Posterior vena cava (tissue), 2 donors: ENCODE data around the gene PAQR3. TPM values are rescaled to one million over a fixed set of nuclear protein-coding genes. Genes with fewer than 3 reads are reported as not detected.
"Not testable (repeated sequence)": the region's sequence is repeated elsewhere in the genome, so short reads cannot be mapped to it uniquely, and the experiment has no call there.

Source experiments
- DNase-seq: peaks from one replicate; pipeline ENCODE4 v3.0.0-alpha.2; 2020; ENCODE audit warnings: low spot score
- intact Hi-C, 2 donors: fragments of 100-400 bp; cut with DNase I; formaldehyde crosslinking; loops; one replicate each; pipeline versions ENCODE4 v1.14.1 to v1.14.2; 2022 to 2023
- total RNA-seq, 2 donors: library from RNA; stranded (reverse); fragmentation: NEBNext Ultra II Directional; extraction: Animal tissue kit (Norgen Biotek cat#: 25700); gene quantifications; one replicate each; pipeline ENCODE4 v1.2.1, GENCODE V29; 2021
- donor health status: DM: yes; HTN: yes; CAD: no.
- donor health status: DM: yes; HTN: yes; CAD: no.

The PAQR3 gene
- total RNA-seq, 2 donors from 2014 or later: 11.5 to 13.0 TPM

- DNase-seq: no peak
- intact Hi-C loops: no loop called here
Measured at GRCh38 chr4:78937837-78938236, 1.4 kb downstream of the PAQR3 start.

- no peak for DNase-seq
- intact Hi-C loops: no loop called here
Measured at GRCh38 chr4:78936989-78937388, 2.2 kb downstream of the PAQR3 start.

- no peak for DNase-seq
- intact Hi-C loops: no loop called here
Measured at GRCh38 chr4:78930016-78930629, 9.1 kb downstream of the PAQR3 start.

- DNase-seq: no peak
- intact Hi-C loops: no loop called here
Measured at GRCh38 chr4:78928835-78929234, 10.4 kb downstream of the PAQR3 start.

- DNase-seq: no peak
- intact Hi-C loops: no loop called here
Measured at GRCh38 chr4:78926826-78927225, 12.4 kb downstream of the PAQR3 start.

- intact Hi-C loops: no loop called here
Measured at GRCh38 chr4:78923464-78924312, 15.6 kb downstream of the PAQR3 start.

GRCh38 chr4:78922207-78922606 lies 17.0 kb downstream of the PAQR3 start:
- no peak for DNase-seq
- intact Hi-C loops: no loop called here

More at GRCh38 chr4:78923464-78924312, 15.6 kb downstream of the PAQR3 start:
- no peak for DNase-seq

- DNase-seq: no peak
- intact Hi-C loops: no loop called here
Measured at GRCh38 chr4:78910612-78911011, 28.6 kb downstream of the PAQR3 start.

GRCh38 chr4:78908974-78909373 lies 30.3 kb downstream of the PAQR3 start:
- not testable (repeated sequence) for DNase-seq

GRCh38 chr4:78907638-78908037 lies 31.6 kb downstream of the PAQR3 start:
- intact Hi-C loops: no loop called here
- DNase-seq: no peak

More at GRCh38 chr4:78908974-78909373, 30.3 kb downstream of the PAQR3 start:
- intact Hi-C loops: not testable (repeated sequence)

GRCh38 chr4:78904143-78904542 lies 35.1 kb downstream of the PAQR3 start:
- DNase-seq: no peak
- intact Hi-C loops: no loop called here

- no peak for DNase-seq
- intact Hi-C loops: no loop called here
Measured at GRCh38 chr4:78902298-78902697, 36.9 kb downstream of the PAQR3 start.

- intact Hi-C loops: no loop called here
- no peak for DNase-seq
Measured at GRCh38 chr4:78901882-78902281, 37.4 kb downstream of the PAQR3 start.

- intact Hi-C loops: no loop called here
- DNase-seq: no peak
Measured at GRCh38 chr4:78899302-78899701, 39.9 kb downstream of the PAQR3 start.

- no peak for DNase-seq
- intact Hi-C loops: no loop called here
Measured at GRCh38 chr4:78889955-78890354, 49.3 kb downstream of the PAQR3 start.

GRCh38 chr4:78885598-78885997 lies 53.6 kb downstream of the PAQR3 start:
- intact Hi-C loops: no loop called here
- no peak for DNase-seq

GRCh38 chr4:78880874-78881492 lies 58.3 kb downstream of the PAQR3 start:
- intact Hi-C loops: no loop called here
- no peak for DNase-seq

- intact Hi-C loops: no loop called here
- DNase-seq: no peak
Measured at GRCh38 chr4:78878031-78878430, 61.2 kb downstream of the PAQR3 start.

GRCh38 chr4:78876568-78877320 lies 62.5 kb downstream of the PAQR3 start:
- DNase-seq: no peak
- intact Hi-C loops: no loop called here

GRCh38 chr4:78870056-78870455 lies 69.2 kb downstream of the PAQR3 start:
- no peak for DNase-seq
- intact Hi-C loops: no loop called here
